WTC11 (cell line): Measurements from ENCODE around the gene NKX6-1. TPM values are rescaled to one million over a fixed set of nuclear protein-coding genes. Genes with fewer than 3 reads are reported as not detected.

Source experiments
- ATAC-seq: fragments of 200-7000 bp; cut with Tn5 transposase; 2 replicates; pipeline ENCODE4 v1.10.0; 2021; ENCODE audit warnings: mild to moderate bottlenecking, moderate library complexity
- CTCF ChIA-PET: fragments of 300-600 bp; sonication (Branson Sonifier 250); formaldehyde crosslinking; loops from one replicate; lab custom pipeline; 2021; ENCODE audit warnings: antibody characterized with exemption; lab: Charles Lee
- POLR2A ChIA-PET: fragments of 350-600 bp; sonication (Branson Sonifier 250); formaldehyde crosslinking; loops from one replicate; lab custom pipeline; 2021; ENCODE audit warnings: antibody characterized with exemption; lab: Charles Lee
- DNase-seq: peaks from one replicate; pipeline ENCODE4 v3.0.0; 2021; ENCODE audit warnings: low spot score
- H3K27ac Mint-ChIP-seq: 2 replicates; pipeline ENCODE4 v1.8.0; 2021; ENCODE audit warnings: mixed read lengths
- H3K27me3 Mint-ChIP-seq: 2 replicates; pipeline ENCODE4 v1.8.0; 2021; ENCODE audit warnings: low read depth, mild to moderate bottlenecking, moderate library complexity, mixed read lengths
- H3K36me3 Mint-ChIP-seq: 2 replicates; pipeline ENCODE4 v1.8.0; 2021; ENCODE audit warnings: mixed read lengths
- H3K4me1 Mint-ChIP-seq: 2 replicates; pipeline ENCODE4 v1.8.0; 2022; ENCODE audit warnings: mixed read lengths
- H3K4me3 Mint-ChIP-seq: 2 replicates; pipeline ENCODE4 v1.8.0; 2021; ENCODE audit warnings: mild to moderate bottlenecking, moderate library complexity, mixed read lengths
- H3K9me3 Mint-ChIP-seq: 2 replicates; pipeline ENCODE4 v1.8.0; 2021; ENCODE audit warnings: mixed read lengths
- AR ChIP-seq: fragments of 250-450 bp; sonication (Bioruptor Pico); IDR thresholded peaks from 2 replicates; pipeline ENCODE4 v1.9.0; 2021; ENCODE audit warnings: mild to moderate bottlenecking
- ATF2 ChIP-seq: sonication (generic); formaldehyde crosslinking; IDR thresholded peaks from 2 replicates; pipeline ENCODE4 v1.8.1; 2022; ENCODE audit warnings: low read depth, missing genetic modification reagents, borderline replicate concordance
- ATF6 ChIP-seq: sonication (generic); formaldehyde crosslinking; IDR thresholded peaks from 2 replicates; pipeline ENCODE4 v1.8.1; 2023; ENCODE audit warnings: mild to moderate bottlenecking, missing genetic modification reagents
- CDX4 ChIP-seq: fragments of 250-450 bp; sonication (Bioruptor Pico); IDR thresholded peaks from 2 replicates; pipeline ENCODE4 v1.9.0; 2021; ENCODE audit warnings: moderate library complexity, mild to moderate bottlenecking, inconsistent platforms, borderline replicate concordance
- CREB1 ChIP-seq: sonication (generic); formaldehyde crosslinking; IDR thresholded peaks from 2 replicates; pipeline ENCODE4 v1.8.0; 2023; ENCODE audit warnings: mild to moderate bottlenecking, missing genetic modification reagents
- ESRRA ChIP-seq: sonication (generic); formaldehyde crosslinking; IDR thresholded peaks from 2 replicates; pipeline ENCODE4 v1.8.1; 2022; ENCODE audit warnings: mild to moderate bottlenecking, missing genetic modification reagents, borderline replicate concordance
- GABPB1 ChIP-seq: sonication (generic); formaldehyde crosslinking; IDR thresholded peaks from 2 replicates; pipeline ENCODE4 v1.8.1; 2023; ENCODE audit warnings: mild to moderate bottlenecking, missing genetic modification reagents
- IRF1 ChIP-seq: sonication (generic); formaldehyde crosslinking; IDR thresholded peaks from 2 replicates; pipeline ENCODE4 v1.8.0; 2023; ENCODE audit warnings: missing genetic modification reagents
- JUN ChIP-seq: sonication (generic); formaldehyde crosslinking; IDR thresholded peaks from 2 replicates; pipeline ENCODE4 v1.8.0; 2023; ENCODE audit warnings: mild to moderate bottlenecking, missing genetic modification reagents
- MYBL2 ChIP-seq: sonication (generic); formaldehyde crosslinking; IDR thresholded peaks from 2 replicates; pipeline ENCODE4 v1.8.1; 2023; ENCODE audit warnings: mild to moderate bottlenecking, moderate library complexity, missing genetic modification reagents
- NFE2L1 ChIP-seq: sonication (generic); formaldehyde crosslinking; IDR thresholded peaks from 2 replicates; pipeline ENCODE4 v1.8.1; 2023; ENCODE audit warnings: missing genetic modification reagents
- NR2C2 ChIP-seq: sonication (generic); formaldehyde crosslinking; IDR thresholded peaks from 2 replicates; pipeline ENCODE4 v1.8.0; 2022; ENCODE audit warnings: mild to moderate bottlenecking, missing genetic modification reagents
- OVOL2 ChIP-seq: fragments of 250-450 bp; sonication (Bioruptor Pico); IDR thresholded peaks from 2 replicates; pipeline ENCODE4 v1.9.0; 2021; ENCODE audit warnings: mild to moderate bottlenecking, borderline replicate concordance
- SOX15 ChIP-seq: fragments of 250-450 bp; sonication (Bioruptor Pico); IDR thresholded peaks from 2 replicates; pipeline ENCODE4 v1.9.0; 2021; ENCODE audit warnings: mild to moderate bottlenecking
- TEAD1 ChIP-seq: sonication (generic); formaldehyde crosslinking; IDR thresholded peaks from 2 replicates; pipeline ENCODE4 v1.8.0; 2022; ENCODE audit warnings: mild to moderate bottlenecking, missing genetic modification reagents
- ZNF138 ChIP-seq: sonication (generic); formaldehyde crosslinking; conservative IDR thresholded peaks from 2 replicates; pipeline ENCODE4 v1.8.1; 2022; ENCODE audit warnings: mild to moderate bottlenecking, moderate library complexity, missing genetic modification reagents
- ZNF396 ChIP-seq: fragments of 250-450 bp; sonication (Bioruptor Pico); IDR thresholded peaks from 2 replicates; pipeline ENCODE4 v1.8.0; 2021; ENCODE audit warnings: mild to moderate bottlenecking, moderate library complexity, borderline replicate concordance
- ZNF423 ChIP-seq: fragments of 250-450 bp; sonication (Bioruptor Pico); IDR thresholded peaks from 2 replicates; pipeline ENCODE4 v2.1.2; 2022; ENCODE audit warnings: mild to moderate bottlenecking, moderate library complexity
- ZSCAN18 ChIP-seq: fragments of 250-450 bp; sonication (Bioruptor Pico); IDR thresholded peaks from 2 replicates; pipeline ENCODE4 v2.1.2; 2022; ENCODE audit warnings: mild to moderate bottlenecking, moderate library complexity
- total RNA-seq: library from RNA; stranded (reverse); gene quantifications from 3 replicates; pipeline ENCODE4 v1.2.3, GENCODE V29; 2021

NKX6-1 gene
- total RNA-seq, 1 experiment from 2014 or later = 0.09 TPM

- ATAC-seq = no peak
- peaks cover 10% of the 10 kb centered on the region; the same call in 1 of the 2 replicates for H3K4me1 Mint-ChIP-seq
- TF ChIP-seq ATF6 (CRISPR knock-in tag) = no peak
- no peak for TF ChIP-seq ATF2
- no peak for TF ChIP-seq ZNF396 (CRISPR knock-in tag)
- no peak for TF ChIP-seq TEAD1 (CRISPR knock-in tag)
- TF ChIP-seq GABPB1 = no peak
- TF ChIP-seq OVOL2 = no peak
- no peak for TF ChIP-seq JUN (CRISPR knock-in tag)
- TF ChIP-seq AR (CRISPR knock-in tag) = no peak
- no peak for TF ChIP-seq ESRRA (CRISPR knock-in tag)
- TF ChIP-seq IRF1 (CRISPR knock-in tag) = no peak
- no peak for TF ChIP-seq ZNF138 (CRISPR knock-in tag)
- TF ChIP-seq ZSCAN18 (CRISPR knock-in tag) = no peak
- TF ChIP-seq NR2C2 (CRISPR knock-in tag) = no peak
- no peak for TF ChIP-seq NFE2L1 (CRISPR knock-in tag)
- TF ChIP-seq CREB1 (CRISPR knock-in tag) = no peak
- TF ChIP-seq MYBL2 (CRISPR knock-in tag) = no peak
- no peak for TF ChIP-seq CDX4 (CRISPR knock-in tag)
- TF ChIP-seq ZNF423 = no peak
- no peak for TF ChIP-seq SOX15 (CRISPR knock-in tag)
- no peak overlapping the region for H3K4me3 Mint-ChIP-seq
- no peak overlapping the region for H3K27ac Mint-ChIP-seq
- no peaks in the 10 kb centered on the region for H3K27me3 Mint-ChIP-seq
- H3K36me3 Mint-ChIP-seq = no peaks in the 10 kb centered on the region
- H3K9me3 Mint-ChIP-seq = no peaks in the 10 kb centered on the region
- POLR2A ChIA-PET = no interaction called here
- DNase-seq = no peak
- CTCF ChIA-PET = interaction anchor here (0.6 to 1.8 kb wide), 2 partner anchors 16 to 54 kb away, joined by 4 to 6 read pairs; no protein-coding TSS in a partner anchor
Measured at GRCh38 chr4:84545093-84545492, 46.0 kb upstream of the NKX6-1 start.
